HEK293 (cell line): Measurements from ENCODE around the gene BTG2.

ENCODE experiments used
- CTCF ChIA-PET: fragments of 350-600 bp; formaldehyde crosslinking; extraction: SDS; loops from one replicate; lab custom pipeline; 2021; ENCODE audit warnings: antibody characterized with exemption; lab: Yijun Ruan, JAX
- POLR2A ChIA-PET: fragments of 300-600 bp; formaldehyde crosslinking; extraction: SDS; loops from one replicate; lab custom pipeline; 2020; ENCODE audit warnings: antibody characterized with exemption, inconsistent platforms; lab: Yijun Ruan, JAX
- H3K27ac ChIP-seq: fragments of 200-500 bp; sonication (Bioruptor generic); 2 replicates; pipeline ENCODE4 v1.5.1; 2014; ENCODE audit warnings: low read depth, low read length, control low read depth, inconsistent platforms; ENCODE audit errors: extremely low read depth
- H3K36me3 ChIP-seq, 2 experiments: fragments of 200-500 bp in 1 of 2; sonication (Bioruptor generic) in 1 of 2; 1 replicate in 1 of 2; 2 replicates in 1 of 2; pipeline ENCODE4 v1.5.1; 2014 to 2017; ENCODE audit warnings: inconsistent platforms in 2 of 2, low read length in 2 of 2; ENCODE audit not compliant: control insufficient read depth in 2 of 2, insufficient read depth in 1 of 2
- H3K4me1 ChIP-seq: fragments of 200-500 bp; sonication (Bioruptor generic); 2 replicates; pipeline ENCODE4 v1.5.1; 2014; ENCODE audit warnings: mild to moderate bottlenecking, low read length, inconsistent platforms; ENCODE audit not compliant: control insufficient read depth, insufficient read depth
- H3K4me3 ChIP-seq: 2 replicates; pipeline ENCODE4 v1.5.1; 2011; ENCODE audit warnings: low read depth, mild to moderate bottlenecking, control low read depth, low read length, moderate library complexity
- H3K9me3 ChIP-seq: fragments of 200-500 bp; sonication (Bioruptor generic); 2 replicates; pipeline ENCODE4 v1.5.1; 2014; ENCODE audit warnings: low read depth, low read length, inconsistent platforms; ENCODE audit not compliant: control insufficient read depth, insufficient read depth
- CTCF ChIP-seq: fragments of 450-650 bp; formaldehyde crosslinking; IDR thresholded peaks from 2 replicates; pipeline ENCODE4 v1.5.1; 2016; ENCODE audit warnings: missing biosample characterization, missing genetic modification characterization
- GLIS1 ChIP-seq: fragments of 450-650 bp; formaldehyde crosslinking; IDR thresholded peaks from 2 replicates; pipeline ENCODE4 v1.5.1; 2016; ENCODE audit warnings: missing biosample characterization, missing genetic modification characterization
- INSM2 ChIP-seq: fragments of 450-650 bp; formaldehyde crosslinking; IDR thresholded peaks from 2 replicates; pipeline ENCODE4 v1.5.1; 2016; ENCODE audit warnings: missing biosample characterization, missing genetic modification characterization
- KLF10 ChIP-seq: fragments of 450-650 bp; IDR thresholded peaks from 2 replicates; pipeline ENCODE4 v1.5.1; 2018; ENCODE audit warnings: missing biosample characterization, mild to moderate bottlenecking, missing genetic modification characterization
- KLF17 ChIP-seq: fragments of 450-650 bp; formaldehyde crosslinking; IDR thresholded peaks from 2 replicates; pipeline ENCODE4 v1.5.1; 2016; ENCODE audit warnings: missing biosample characterization, missing genetic modification characterization
- PRDM1 ChIP-seq: fragments of 450-650 bp; formaldehyde crosslinking; IDR thresholded peaks from 2 replicates; pipeline ENCODE4; 2016; ENCODE audit warnings: missing biosample characterization, missing genetic modification characterization
- REPIN1 ChIP-seq: fragments of 450-650 bp; formaldehyde crosslinking; IDR thresholded peaks from 2 replicates; pipeline ENCODE4 v1.5.1; 2017; ENCODE audit warnings: missing biosample characterization, missing genetic modification characterization, low read depth
- SP3 ChIP-seq: fragments of 450-650 bp; formaldehyde crosslinking; IDR thresholded peaks from 2 replicates; pipeline ENCODE4 v1.5.1; 2016; ENCODE audit warnings: missing biosample characterization, missing genetic modification characterization
- SP7 ChIP-seq: fragments of 450-650 bp; formaldehyde crosslinking; IDR thresholded peaks from 2 replicates; pipeline ENCODE4 v1.5.1; 2016; ENCODE audit warnings: missing biosample characterization, missing genetic modification characterization
- ZBTB17 ChIP-seq: fragments of 450-650 bp; formaldehyde crosslinking; IDR thresholded peaks from 2 replicates; pipeline ENCODE4 v1.5.1; 2016; ENCODE audit warnings: missing biosample characterization, missing genetic modification characterization
- ZNF175 ChIP-seq: fragments of 450-650 bp; formaldehyde crosslinking; IDR thresholded peaks from 2 replicates; pipeline ENCODE4 v1.5.1; 2016; ENCODE audit warnings: missing biosample characterization, missing genetic modification characterization
- ZNF2 ChIP-seq: fragments of 450-650 bp; formaldehyde crosslinking; IDR thresholded peaks from 2 replicates; pipeline ENCODE4 v1.5.1; 2016; ENCODE audit warnings: missing biosample characterization, missing genetic modification characterization
- ZNF223 ChIP-seq: fragments of 450-650 bp; formaldehyde crosslinking; IDR thresholded peaks from 2 replicates; pipeline ENCODE4 v1.5.1; 2016; ENCODE audit warnings: missing biosample characterization, missing genetic modification characterization
- ZNF350 ChIP-seq: fragments of 450-650 bp; formaldehyde crosslinking; IDR thresholded peaks from 2 replicates; pipeline ENCODE4 v1.5.0; 2017; ENCODE audit warnings: missing biosample characterization, mild to moderate bottlenecking, missing genetic modification characterization
- ZNF404 ChIP-seq: fragments of 450-650 bp; formaldehyde crosslinking; IDR thresholded peaks from 2 replicates; pipeline ENCODE4 v1.5.1; 2017; ENCODE audit warnings: missing biosample characterization, missing genetic modification characterization
- ZNF423 ChIP-seq: fragments of 450-650 bp; formaldehyde crosslinking; IDR thresholded peaks from 2 replicates; pipeline ENCODE4 v1.5.1; 2016; ENCODE audit warnings: missing biosample characterization, missing genetic modification characterization
- ZNF501 ChIP-seq: fragments of 450-650 bp; formaldehyde crosslinking; IDR thresholded peaks from 2 replicates; pipeline ENCODE4 v1.5.1; 2016; ENCODE audit warnings: missing biosample characterization, missing genetic modification characterization
- ZNF510 ChIP-seq: fragments of 450-650 bp; formaldehyde crosslinking; IDR thresholded peaks from 2 replicates; pipeline ENCODE4 v1.5.1; 2018; ENCODE audit warnings: mild to moderate bottlenecking, missing genetic modification characterization, missing biosample characterization; ENCODE audit not compliant: insufficient replicate concordance
- ZNF585B ChIP-seq: fragments of 450-650 bp; formaldehyde crosslinking; IDR thresholded peaks from 2 replicates; pipeline ENCODE4 v1.5.1; 2016; ENCODE audit warnings: missing biosample characterization, missing genetic modification characterization
- ZNF600 ChIP-seq: fragments of 450-650 bp; formaldehyde crosslinking; IDR thresholded peaks from 2 replicates; pipeline ENCODE4 v1.5.1; 2016; ENCODE audit warnings: missing biosample characterization, missing genetic modification characterization
- ZNF621 ChIP-seq: fragments of 450-650 bp; formaldehyde crosslinking; IDR thresholded peaks from 2 replicates; pipeline ENCODE4 v1.5.1; 2017; ENCODE audit warnings: missing biosample characterization, missing genetic modification characterization
- ZNF629 ChIP-seq: fragments of 450-650 bp; formaldehyde crosslinking; IDR thresholded peaks from 2 replicates; pipeline ENCODE4 v1.5.1; 2017; ENCODE audit warnings: missing biosample characterization, missing genetic modification characterization
- ZNF645 ChIP-seq: fragments of 450-650 bp; formaldehyde crosslinking; IDR thresholded peaks from 2 replicates; pipeline ENCODE4; 2016; ENCODE audit warnings: missing biosample characterization, missing genetic modification characterization
- ZNF658 ChIP-seq: fragments of 450-650 bp; formaldehyde crosslinking; IDR thresholded peaks from 2 replicates; pipeline ENCODE4; 2016; ENCODE audit warnings: missing biosample characterization, missing genetic modification characterization
- ZNF692 ChIP-seq: fragments of 450-650 bp; formaldehyde crosslinking; IDR thresholded peaks from 2 replicates; pipeline ENCODE4 v1.5.1; 2016; ENCODE audit warnings: missing biosample characterization, missing genetic modification characterization
- ZNF777 ChIP-seq: fragments of 450-650 bp; formaldehyde crosslinking; IDR thresholded peaks from 2 replicates; pipeline ENCODE4 v1.5.1; 2017; ENCODE audit warnings: missing biosample characterization, missing genetic modification characterization, borderline replicate concordance
- ZNF837 ChIP-seq: fragments of 450-650 bp; formaldehyde crosslinking; IDR thresholded peaks from 2 replicates; pipeline ENCODE4 v1.5.1; 2016; ENCODE audit warnings: missing biosample characterization, missing genetic modification characterization
- ZSCAN4 ChIP-seq: fragments of 450-650 bp; formaldehyde crosslinking; IDR thresholded peaks from 2 replicates; pipeline ENCODE4 v1.5.1; 2017; ENCODE audit warnings: missing biosample characterization, missing genetic modification characterization

BTG2 gene

GRCh38 chr1:203268901-203269653, 36.2 kb upstream of the BTG2 start:
- H3K9me3 ChIP-seq, result no peaks in the 10 kb centered on the region
- ChIA-PET POLR2A (interaction anchor here (0.6 to 4.9 kb wide), 5 partner anchors 37 to 342 kb away, joined by 3 to 32 read pairs (median 3); partner anchors contain the start of genes BTG2, KLHL12 and PPFIA4), CTCF (interaction anchor here (0.5 to 13.1 kb wide), 49 partner anchors 11 to 1340 kb away, joined by 3 to 526 read pairs (median 4); partner anchors contain the start of genes ADORA1, BTG2, PPFIA4 and TMEM183A)
- H3K27ac ChIP-seq, result no peak overlapping the region
- H3K4me1 ChIP-seq, result no peaks in the 10 kb centered on the region
- no peak overlapping the region for H3K4me3 ChIP-seq
- no peaks in the 10 kb centered on the region for H3K36me3 ChIP-seq
- 0 out of 2 replicates have a peak, but pooled peaks have one; percentile 25 for TF ChIP-seq ZNF692 (tag by site-specific recombination)
- no peak for TF ChIP-seq KLF10 (tag by site-specific recombination)
- no peak for TF ChIP-seq ZNF837 (tag by site-specific recombination)
- TF ChIP-seq SP7 (tag by site-specific recombination), result 0 out of 2 replicates have a peak, but pooled peaks have one; percentile 32
- TF ChIP-seq ZSCAN4, result no peak
- no peak for TF ChIP-seq ZNF404 (tag by site-specific recombination)
- TF ChIP-seq ZNF501 (tag by site-specific recombination), result no peak
- peak; percentile 90 for TF ChIP-seq CTCF
- TF ChIP-seq ZNF175 (tag by site-specific recombination), result no peak
- TF ChIP-seq ZNF777 (tag by site-specific recombination), result no peak
- peak; percentile 77 for TF ChIP-seq ZNF600 (tag by site-specific recombination)
- 0 out of 2 replicates have a peak, but pooled peaks have one; percentile 33 for TF ChIP-seq ZNF2 (tag by site-specific recombination)
- no peak for TF ChIP-seq REPIN1 (tag by site-specific recombination)
- no peak for TF ChIP-seq ZNF621 (tag by site-specific recombination)
- no peak for TF ChIP-seq ZNF423
- no peak for TF ChIP-seq ZNF645 (tag by site-specific recombination)
- TF ChIP-seq ZNF350 (tag by site-specific recombination), result no peak
- no peak for TF ChIP-seq ZNF223 (tag by site-specific recombination)
- no peak for TF ChIP-seq PRDM1 (tag by site-specific recombination)
- no peak for TF ChIP-seq INSM2
- peak; percentile 18; the same call in 1 of the 2 replicates for TF ChIP-seq KLF17 (tag by site-specific recombination)
- no peak for TF ChIP-seq ZNF510 (tag by site-specific recombination)
- peak; percentile 89 for TF ChIP-seq ZBTB17 (tag by site-specific recombination)
- no peak for TF ChIP-seq ZNF658
- TF ChIP-seq GLIS1 (tag by site-specific recombination), result peak; percentile 56
- no peak for TF ChIP-seq SP3
- 0 out of 2 replicates have a peak, but pooled peaks have one; percentile 24 for TF ChIP-seq ZNF629
- TF ChIP-seq ZNF585B (tag by site-specific recombination), result no peak
